Sigmoid colon (tissue), 7 donors: ENCODE results near the gene SUB1. TPM values are rescaled to one million over a fixed set of nuclear protein-coding genes. Genes with fewer than 3 reads are reported as not detected.

ENCODE experiments used
- DNase-seq: peaks from one replicate; pipeline ENCODE4 v3.0.0-alpha.2; 2019
- H3K27ac ChIP-seq, 4 donors: fragments of 200-600 bp; sonication (generic); one replicate each; pipeline ENCODE4 v1.5.1; 2016 to 2019; ENCODE audit warnings: mild to moderate bottlenecking in 1 of 4
- H3K27me3 ChIP-seq, 3 donors: fragments of 200-600 bp; sonication (generic); one replicate each; pipeline ENCODE4 v1.5.1; 2019; ENCODE audit warnings: mild to moderate bottlenecking in 1 of 3
- H3K36me3 ChIP-seq, 4 donors: fragments of 200-600 bp; sonication (generic); one replicate each; pipeline ENCODE4 v1.5.1; 2016 to 2019
- H3K4me1 ChIP-seq, 4 donors: fragments of 200-600 bp; sonication (generic); one replicate each; pipeline ENCODE4 v1.5.1; 2017 to 2019
- H3K4me3 ChIP-seq, 4 donors: fragments of 200-600 bp; sonication (generic); one replicate each; pipeline ENCODE4 v1.5.1; 2017 to 2019; ENCODE audit warnings: mild to moderate bottlenecking in 2 of 4, moderate library complexity in 1 of 4
- H3K9me3 ChIP-seq, 4 donors: fragments of 200-600 bp in 3 of 4; sonication (generic) in 3 of 4; one replicate each; pipeline versions ENCODE4 v1.5.1 to v1.6.1; 2013 to 2019
- EP300 ChIP-seq, 4 donors: sonication (generic); formaldehyde crosslinking; IDR thresholded peaks; one replicate each; pipeline ENCODE4 v1.6.1; 2017; ENCODE audit warnings: antibody characterized with exemption in 4 of 4
- POLR2A ChIP-seq, 2 donors: fragments of 450-650 bp; IDR thresholded peaks; one replicate each; pipeline ENCODE4 v1.6.1; 2016; ENCODE audit warnings: antibody characterized with exemption in 2 of 2, mild to moderate bottlenecking in 2 of 2, moderate library complexity in 2 of 2
- POLR2AphosphoS5 ChIP-seq, 4 donors: sonication (generic); formaldehyde crosslinking; IDR thresholded peaks; one replicate each; pipeline ENCODE4 v1.6.1; 2017; ENCODE audit warnings: antibody characterized with exemption in 4 of 4
- WGBS, 2 donors: extraction: QIAGEN DNeasy Blood & Tissue Kit; methylation state at CpG; one replicate each; pipeline ENCODE4 v1.1.7; 2013; 5-methylcytosine and 5-hydroxymethylcytosine counted together
- intact Hi-C: fragments of 100-400 bp; cut with DNase I; formaldehyde crosslinking; loops from one replicate; pipeline ENCODE4 v1.15.1; 2023
- polyA plus RNA-seq, 3 donors: library from polyadenylated mRNA; stranded (reverse); fragments of 200-250 nt; gene quantifications; one replicate each; pipeline ENCODE4 v1.2.3, GENCODE V29; 2013
- total RNA-seq, 4 donors: library from RNA; depleted of rRNA; stranded (reverse); fragments of >200 nt; gene quantifications; one replicate each; pipeline ENCODE4 v1.1.0, GENCODE V29; 2016
- TF ChIP-seq, protein P1 (sequence below), 4 experiments: fragments of 450-650 bp in 3 of 4; fragments of 200-600 bp in 1 of 4; IDR thresholded peaks; one replicate each; pipeline ENCODE4 v1.5.1; 2016 to 2019; ENCODE audit warnings: antibody characterized with exemption in 4 of 4, mild to moderate bottlenecking in 3 of 4, moderate library complexity in 2 of 4
- donor health status: healthy with polysubstance abuse.
- donor health status: Bipolar disorder and iron deficiency.
- donor health status: healthy.

The SUB1 gene
- total and polyA plus RNA-seq, 7 donors: 84.0 to 277 (median 165) TPM

DNA sequence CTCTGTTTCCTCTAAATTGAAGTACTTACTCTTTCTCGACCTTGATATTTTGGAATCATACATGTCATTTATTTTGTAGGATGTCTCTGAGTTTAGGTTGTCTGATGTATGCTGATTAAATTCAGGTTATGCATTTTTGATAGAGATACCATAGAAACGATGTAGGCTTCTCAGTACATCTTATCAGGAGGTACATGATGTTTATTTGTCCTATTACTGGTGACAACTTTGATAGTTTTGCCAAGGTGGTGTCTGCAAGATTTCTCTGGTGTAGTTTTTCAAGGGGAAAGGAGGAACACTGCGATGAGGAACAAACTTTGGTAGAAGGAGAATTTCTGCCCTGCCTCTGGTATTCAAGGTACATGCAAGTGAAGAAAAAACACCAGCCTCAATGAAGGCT is 29.9 kb downstream of the SUB1 start:
- peaks cover 0 to 12% (median 5%) of the 10 kb centered on the region in 4 donors for H3K4me1 ChIP-seq
- WGBS, 2 donors: 58 to 75% methylated on average over 3 of the region's 3 CpGs

DNA sequence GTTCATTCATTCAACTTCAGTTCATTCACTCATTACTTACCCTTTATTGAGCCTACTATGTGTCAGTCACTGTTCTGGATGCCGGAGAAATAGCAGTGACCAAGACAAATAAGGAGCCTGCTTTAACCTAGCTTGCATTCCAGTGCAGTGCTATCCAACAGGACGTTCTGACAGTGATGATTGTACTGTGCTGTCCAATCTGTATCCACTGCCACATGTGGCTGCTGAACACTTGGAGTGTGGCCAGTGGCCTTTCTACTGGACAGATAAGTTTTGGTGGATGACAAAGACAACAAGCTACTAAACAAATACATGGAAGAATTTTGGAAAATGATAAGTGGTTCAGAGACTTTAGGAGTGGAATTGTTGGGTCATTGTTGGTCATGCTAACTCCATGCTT is 33.6 kb downstream of the SUB1 start:
- Histone ChIP-seq H3K36me3 (no peaks in the 10 kb centered on the region), H3K27me3 (no peaks in the 10 kb centered on the region), H3K4me3 (no peak overlapping the region), H3K4me1 (no peaks in the 10 kb centered on the region), H3K27ac (no peak overlapping the region), H3K9me3 (no peaks in the 10 kb centered on the region)
- intact Hi-C loops: loop anchor here (10.0 kb wide), 3 partner anchors 524 to 806 kb away; no protein-coding TSS in a partner anchor
- 72 to 79% methylated on average over 2 of the region's 2 CpGs for WGBS, 2 donors
- no peak for DNase-seq
- TF ChIP-seq EP300 (IDR thresholded peaks at IDR 0.05) (no peak), POLR2A (IDR thresholded peaks at IDR 0.05) (no peak), POLR2AphosphoS5 (IDR thresholded peaks at IDR 0.05) (no peak)
- TF ChIP-seq, protein P1, sequence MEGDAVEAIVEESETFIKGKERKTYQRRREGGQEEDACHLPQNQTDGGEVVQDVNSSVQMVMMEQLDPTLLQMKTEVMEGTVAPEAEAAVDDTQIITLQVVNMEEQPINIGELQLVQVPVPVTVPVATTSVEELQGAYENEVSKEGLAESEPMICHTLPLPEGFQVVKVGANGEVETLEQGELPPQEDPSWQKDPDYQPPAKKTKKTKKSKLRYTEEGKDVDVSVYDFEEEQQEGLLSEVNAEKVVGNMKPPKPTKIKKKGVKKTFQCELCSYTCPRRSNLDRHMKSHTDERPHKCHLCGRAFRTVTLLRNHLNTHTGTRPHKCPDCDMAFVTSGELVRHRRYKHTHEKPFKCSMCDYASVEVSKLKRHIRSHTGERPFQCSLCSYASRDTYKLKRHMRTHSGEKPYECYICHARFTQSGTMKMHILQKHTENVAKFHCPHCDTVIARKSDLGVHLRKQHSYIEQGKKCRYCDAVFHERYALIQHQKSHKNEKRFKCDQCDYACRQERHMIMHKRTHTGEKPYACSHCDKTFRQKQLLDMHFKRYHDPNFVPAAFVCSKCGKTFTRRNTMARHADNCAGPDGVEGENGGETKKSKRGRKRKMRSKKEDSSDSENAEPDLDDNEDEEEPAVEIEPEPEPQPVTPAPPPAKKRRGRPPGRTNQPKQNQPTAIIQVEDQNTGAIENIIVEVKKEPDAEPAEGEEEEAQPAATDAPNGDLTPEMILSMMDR (IDR thresholded peaks at IDR 0.05): no peak

More for the DNA sequence above, 29.9 kb downstream of the SUB1 start:
- DNase-seq: no peak
- intact Hi-C loops: loop anchor here (10.0 kb wide), 3 partner anchors 520 to 810 kb away; no protein-coding TSS in a partner anchor
- H3K4me3 ChIP-seq: no peak overlapping the region
- no peak overlapping the region for H3K27ac ChIP-seq
- no peaks in the 10 kb centered on the region for H3K27me3 ChIP-seq
- TF ChIP-seq, protein P1 (IDR thresholded peaks at IDR 0.05): no peak
- TF ChIP-seq POLR2AphosphoS5 (IDR thresholded peaks at IDR 0.05): no peak
- TF ChIP-seq POLR2A (IDR thresholded peaks at IDR 0.05): no peak
- no peak for TF ChIP-seq EP300 (IDR thresholded peaks at IDR 0.05)
- no peaks in the 10 kb centered on the region for H3K9me3 ChIP-seq
- H3K36me3 ChIP-seq: no peaks in the 10 kb centered on the region

DNA sequence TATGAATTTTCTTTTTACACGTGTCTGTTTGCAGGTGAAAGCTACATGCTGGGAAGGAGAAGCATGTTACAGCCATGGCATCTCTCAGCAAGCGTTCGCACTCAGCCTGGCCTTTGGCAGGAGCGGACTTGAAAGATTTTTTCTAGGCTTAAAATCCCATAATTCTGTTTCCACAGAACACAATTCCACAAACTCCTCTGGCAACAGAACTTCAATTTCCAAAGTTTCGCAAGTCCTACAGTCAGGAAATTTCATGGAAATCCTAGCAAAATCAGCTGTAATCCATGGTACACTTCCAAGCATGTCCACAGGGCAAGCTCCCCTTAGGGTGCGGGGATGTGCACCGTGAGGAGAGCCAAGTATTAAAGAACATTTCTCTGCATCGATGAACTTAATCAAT is 35.9 kb downstream of the SUB1 start:
- no peak overlapping the region for H3K27ac ChIP-seq
- no peaks in the 10 kb centered on the region for H3K4me1 ChIP-seq
- no peak overlapping the region for H3K4me3 ChIP-seq
- intact Hi-C loops: no loop called here
- DNase-seq: no peak
- no peaks in the 10 kb centered on the region for H3K27me3 ChIP-seq
- H3K36me3 ChIP-seq: no peaks in the 10 kb centered on the region
- TF ChIP-seq EP300 (IDR thresholded peaks at IDR 0.05) (no peak), POLR2AphosphoS5 (IDR thresholded peaks at IDR 0.05) (no peak), POLR2A (IDR thresholded peaks at IDR 0.05) (no peak)
- TF ChIP-seq, protein P1 (IDR thresholded peaks at IDR 0.05): no peak
- no peaks in the 10 kb centered on the region for H3K9me3 ChIP-seq
- WGBS, 2 donors: 75 to 83% methylated on average over 8 of the region's 8 CpGs

- 67 to 70% methylated on average over 3 of the region's 3 CpGs for WGBS, 2 donors
- Histone ChIP-seq H3K36me3 (no peaks in the 10 kb centered on the region), H3K9me3 (no peaks in the 10 kb centered on the region), H3K27ac (no peak overlapping the region), H3K27me3 (no peaks in the 10 kb centered on the region), H3K4me1 (no peaks in the 10 kb centered on the region), H3K4me3 (no peak overlapping the region)
- intact Hi-C loops: no loop called here
- no peak for DNase-seq
- TF ChIP-seq POLR2A (IDR thresholded peaks at IDR 0.05) (no peak), POLR2AphosphoS5 (IDR thresholded peaks at IDR 0.05) (no peak), EP300 (IDR thresholded peaks at IDR 0.05) (no peak)
- TF ChIP-seq, protein P1 (IDR thresholded peaks at IDR 0.05): no peak
These were observed 39.7 kb downstream of the SUB1 start for GRCh38 chr5:32625106-32625505.

DNA sequence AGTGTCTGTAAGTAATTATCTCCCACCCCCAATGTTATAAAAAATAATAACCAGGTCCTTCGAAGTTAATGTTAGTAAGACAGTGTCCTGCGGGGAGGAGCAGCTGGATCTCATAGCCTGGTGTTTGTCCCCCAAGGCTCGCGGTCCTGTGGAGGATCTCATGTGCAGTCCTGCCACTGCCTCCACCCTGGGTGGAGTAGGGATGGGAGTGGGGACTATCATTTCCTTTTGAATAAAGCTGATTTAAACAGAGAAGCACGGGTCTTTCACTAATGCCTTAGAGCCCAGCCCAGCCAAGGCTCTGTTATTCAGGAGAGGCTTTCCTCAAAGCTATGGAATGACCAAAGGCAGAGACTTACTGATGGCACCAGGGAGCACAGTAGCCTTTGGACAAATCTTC is 40.2 kb downstream of the SUB1 start:
- Histone ChIP-seq H3K36me3 (no peaks in the 10 kb centered on the region), H3K27ac (no peak overlapping the region), H3K27me3 (no peaks in the 10 kb centered on the region), H3K4me3 (no peak overlapping the region), H3K9me3 (no peaks in the 10 kb centered on the region), H3K4me1 (no peaks in the 10 kb centered on the region)
- DNase-seq: no peak
- TF ChIP-seq, protein P1 (IDR thresholded peaks at IDR 0.05): no peak
- TF ChIP-seq POLR2AphosphoS5 (IDR thresholded peaks at IDR 0.05) (no peak), EP300 (IDR thresholded peaks at IDR 0.05) (no peak), POLR2A (IDR thresholded peaks at IDR 0.05) (no peak)
- 84 to 92% methylated on average over 5 of the region's 5 CpGs for WGBS, 2 donors
- intact Hi-C loops: no loop called here
